Liver (tissue), 9 donors: ENCODE data around the gene MAPK11. TPM values are rescaled to one million over a fixed set of nuclear protein-coding genes. Genes with fewer than 3 reads are reported as not detected.

Experiments
- DNase-seq: peaks from one replicate; pipeline ENCODE4 v3.0.0-alpha.2; 2017; ENCODE audit warnings: low spot score
- H3K27ac ChIP-seq, 2 donors: one replicate each; pipeline ENCODE4 v1.7.0; 2013; ENCODE audit warnings: inconsistent platforms in 2 of 2, low read length in 2 of 2, control low read depth in 1 of 2, low read depth in 1 of 2, mild to moderate bottlenecking in 1 of 2
- H3K27me3 ChIP-seq, 4 donors: one replicate each; pipeline versions ENCODE4 v1.6.1 to v1.7.0; 2013; ENCODE audit warnings: low read length in 3 of 4, inconsistent platforms in 1 of 4, mild to moderate bottlenecking in 1 of 4, moderate library complexity in 1 of 4; ENCODE audit not compliant: control insufficient read depth in 4 of 4, insufficient read depth in 4 of 4
- H3K36me3 ChIP-seq, 4 donors: one replicate each; pipeline versions ENCODE4 v1.6.1 to v1.7.0; 2013; ENCODE audit warnings: low read length in 3 of 4, mild to moderate bottlenecking in 3 of 4, low read depth in 1 of 4, moderate library complexity in 1 of 4; ENCODE audit not compliant: control insufficient read depth in 4 of 4, insufficient read depth in 3 of 4
- H3K4me1 ChIP-seq, 4 donors: one replicate each; pipeline versions ENCODE4 v1.6.1 to v1.7.0; 2013; ENCODE audit warnings: low read length in 3 of 4, mild to moderate bottlenecking in 3 of 4, moderate library complexity in 1 of 4; ENCODE audit not compliant: control insufficient read depth in 4 of 4, insufficient read depth in 4 of 4
- H3K4me3 ChIP-seq, 3 donors: one replicate each; pipeline versions ENCODE4 v1.6.1 to v1.7.0; 2013; ENCODE audit warnings: low read length in 3 of 3, control low read depth in 1 of 3, low read depth in 1 of 3, mild to moderate bottlenecking in 1 of 3
- H3K9ac ChIP-seq, 2 donors: one replicate each; pipeline ENCODE4 v1.7.0; 2013; ENCODE audit warnings: low read length in 2 of 2, mild to moderate bottlenecking in 2 of 2, moderate library complexity in 2 of 2, control low read depth in 1 of 2, low read depth in 1 of 2
- H3K9me3 ChIP-seq, 4 donors: one replicate each; pipeline versions ENCODE4 v1.6.1 to v1.7.0; 2013; ENCODE audit warnings: low read length in 3 of 4; ENCODE audit not compliant: control insufficient read depth in 4 of 4
- ATF3 ChIP-seq: IDR thresholded peaks from 2 replicates; pipeline ENCODE4 v1.6.1; 2016; ENCODE audit warnings: antibody characterized with exemption
- CTCF ChIP-seq: fragments of 150-350 bp; IDR thresholded peaks from 2 replicates; pipeline ENCODE4 v1.5.1; 2017; ENCODE audit warnings: improper control_type of control experiment, low read depth, low read length; ENCODE audit not compliant: missing input control
- EGR1 ChIP-seq, 2 donors: IDR thresholded peaks; 2 replicates each; pipeline ENCODE4 v1.6.1; 2016 to 2018; ENCODE audit warnings: antibody characterized with exemption in 2 of 2, low read depth in 2 of 2
- FOXA2 ChIP-seq: IDR thresholded peaks from 2 replicates; pipeline ENCODE4 v1.6.1; 2016; ENCODE audit warnings: antibody characterized with exemption
- GABPA ChIP-seq, 2 donors: IDR thresholded peaks in 1 of 2; conservative IDR thresholded peaks in 1 of 2; 2 replicates each; pipeline ENCODE4 v1.6.1; 2016; ENCODE audit warnings: antibody characterized with exemption in 2 of 2, mild to moderate bottlenecking in 1 of 2, moderate library complexity in 1 of 2
- HNF4A ChIP-seq, 2 donors: conservative IDR thresholded peaks; 2 replicates each; pipeline ENCODE4 v1.6.1; 2016; ENCODE audit warnings: antibody characterized with exemption in 2 of 2, mild to moderate bottlenecking in 2 of 2
- NR2F2 ChIP-seq: IDR thresholded peaks from 2 replicates; pipeline ENCODE4 v1.6.1; 2016; ENCODE audit warnings: antibody characterized with exemption
- RAD21 ChIP-seq, 2 donors: IDR thresholded peaks; 2 replicates each; pipeline ENCODE4 v1.6.1; 2016; ENCODE audit warnings: antibody characterized with exemption in 2 of 2, mild to moderate bottlenecking in 2 of 2
- REST ChIP-seq: IDR thresholded peaks from 2 replicates; pipeline ENCODE4 v1.6.1; 2016; ENCODE audit warnings: antibody characterized with exemption, mild to moderate bottlenecking
- RXRA ChIP-seq, 2 donors: IDR thresholded peaks; 2 replicates each; pipeline ENCODE4 v1.6.1; 2017 to 2018; ENCODE audit warnings: antibody characterized with exemption in 2 of 2, mild to moderate bottlenecking in 1 of 2
- SP1 ChIP-seq: IDR thresholded peaks from 2 replicates; pipeline ENCODE4 v1.6.1; 2018; ENCODE audit warnings: antibody characterized with exemption, mild to moderate bottlenecking
- YY1 ChIP-seq: IDR thresholded peaks from 2 replicates; pipeline ENCODE4 v1.6.1; 2016; ENCODE audit warnings: antibody characterized with exemption, mild to moderate bottlenecking
- WGBS: extraction: QIAGEN DNeasy Blood & Tissue Kit; methylation state at CpG from one replicate; pipeline ENCODE4 v1.1.7; 2013; 5-methylcytosine and 5-hydroxymethylcytosine counted together
- polyA plus RNA-seq, 2 donors: library from polyadenylated mRNA; stranded (reverse) in 1 of 2; unstranded in 1 of 2; fragments of 200-250 nt in 1 of 2; fragments of >200 nt in 1 of 2; fragmentation: Nextera tagmentation in 1 of 2; extraction: Ambion mirVana in 1 of 2; gene quantifications; one replicate each; pipeline versions ENCODE4 v1.2.1 to v1.2.3, GENCODE V29; 2013 to 2015
- total RNA-seq, 2 donors: library from RNA; depleted of rRNA; stranded (reverse); fragments of >200 nt; gene quantifications; one replicate each; pipeline ENCODE4 v1.2.3, GENCODE V29; 2014
- donor health status: healthy.
- donor health status: healthy.
- donor health status: healthy.
- donor health status: healthy.
- donor health status: healthy.

The MAPK11 gene
- total and polyA plus RNA-seq, 4 donors = 0.65 to 2.0 (median 1.0) TPM

GRCh38 chr22:50264946-50265669 is 5.1 kb downstream of the MAPK11 start:
- no peak for DNase-seq
- WGBS = 84% methylated on average over 15 of the region's 15 CpGs
- Histone ChIP-seq H3K27ac (no peak overlapping the region), H3K9me3 (no peaks in the 10 kb centered on the region), H3K36me3 (no peaks in the 10 kb centered on the region), H3K4me1 (peaks cover 19 to 44% (median 33%) of the 10 kb centered on the region in 4 donors), H3K27me3 (no peaks in the 10 kb centered on the region), H3K4me3 (no peak overlapping the region), H3K9ac (no peak overlapping the region)
- TF ChIP-seq REST (no peak), ATF3 (no peak), RAD21 (IDR thresholded peaks at IDR 0.05) (no peak), HNF4A (conservative IDR thresholded peaks at IDR 0.05) (no peak), NR2F2 (no peak), CTCF (no peak), RXRA (IDR thresholded peaks at IDR 0.05) (no peak), FOXA2 (no peak), YY1 (no peak), EGR1 (IDR thresholded peaks at IDR 0.05; ENCODE audit: low read depth in 2 of 2) (no peak), GABPA (IDR thresholded peaks at IDR 0.05 in 1 of 2, conservative IDR thresholded peaks at IDR 0.05 in 1 of 2) (no peak)

GRCh38 chr22:50264104-50264745 is 6.0 kb downstream of the MAPK11 start:
- no peak for TF ChIP-seq SP1
- no peak for TF ChIP-seq EGR1 (IDR thresholded peaks at IDR 0.05; ENCODE audit: low read depth in 2 of 2)
- TF ChIP-seq CTCF = no peak
- no peak for TF ChIP-seq FOXA2
- no peak for DNase-seq
- H3K27ac ChIP-seq = no peak overlapping the region
- no peak overlapping the region for H3K9ac ChIP-seq
- 87% methylated on average over 15 of the region's 15 CpGs for WGBS
- no peak overlapping the region for H3K4me3 ChIP-seq
- H3K27me3 ChIP-seq = no peaks in the 10 kb centered on the region
- H3K4me1 ChIP-seq = peaks cover 19 to 37% (median 27%) of the 10 kb centered on the region in 4 donors
- H3K9me3 ChIP-seq = no peaks in the 10 kb centered on the region
- H3K36me3 ChIP-seq = no peaks in the 10 kb centered on the region
